Osteocyte (in vitro differentiated cells): ENCODE results near the gene PALMD. TPM values are rescaled to one million over a fixed set of nuclear protein-coding genes. Genes with fewer than 3 reads are reported as not detected.

Experiments
- DNase-seq: peaks from one replicate; pipeline ENCODE4 v3.0.0; 2021; ENCODE audit warnings: mixed read lengths; ENCODE audit not compliant: unreplicated experiment; ENCODE audit errors: extremely low spot score
- H3K27ac Mint-ChIP-seq: one replicate; pipeline ENCODE4 v1.8.0; 2021; ENCODE audit warnings: mild to moderate bottlenecking, mixed read lengths; ENCODE audit not compliant: unreplicated experiment
- H3K27me3 Mint-ChIP-seq: one replicate; pipeline ENCODE4 v1.8.0; 2021; ENCODE audit warnings: mixed read lengths; ENCODE audit not compliant: unreplicated experiment
- H3K36me3 Mint-ChIP-seq: one replicate; pipeline ENCODE4 v1.8.0; 2021; ENCODE audit warnings: mixed read lengths; ENCODE audit not compliant: unreplicated experiment
- H3K4me1 Mint-ChIP-seq: one replicate; pipeline ENCODE4 v1.8.0; 2021; ENCODE audit warnings: mixed read lengths; ENCODE audit not compliant: unreplicated experiment
- H3K4me3 Mint-ChIP-seq: one replicate; pipeline ENCODE4 v1.8.0; 2021; ENCODE audit warnings: mild to moderate bottlenecking, moderate library complexity, mixed read lengths; ENCODE audit not compliant: unreplicated experiment
- H3K9me3 Mint-ChIP-seq: one replicate; pipeline ENCODE4 v1.8.0; 2021; ENCODE audit warnings: mixed read lengths; ENCODE audit not compliant: unreplicated experiment
- total RNA-seq: library from RNA; stranded (reverse); gene quantifications from 2 replicates; pipeline ENCODE4 v1.2.1, GENCODE V29; 2021
- TF ChIP-seq, protein P1 (sequence below): fragments of 200-600 bp; sonication (generic); IDR thresholded peaks from 2 replicates; pipeline ENCODE4 v1.5.0; 2021; ENCODE audit warnings: antibody characterized with exemption, mild to moderate bottlenecking, moderate library complexity

PALMD gene
- total RNA-seq, 1 donor from 2014 or later, result 7.0 TPM

DNA sequence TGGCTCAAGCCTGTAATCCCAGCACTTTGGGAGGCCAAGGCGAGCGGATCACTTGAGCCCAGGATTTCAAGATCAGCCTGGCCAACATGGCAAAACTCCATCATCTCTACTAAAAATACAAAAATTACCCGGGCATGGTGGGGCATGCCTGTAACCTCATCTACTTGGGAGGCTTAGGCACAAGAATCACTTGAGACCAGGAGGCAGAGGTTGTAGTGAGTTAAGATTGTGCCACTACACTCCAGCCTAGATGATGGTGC lies 12.0 kb downstream of the PALMD start:
- no peak for DNase-seq
- Mint-ChIP-seq H3K9me3 (no peaks in the 10 kb centered on the region), H3K27ac (no peak overlapping the region), H3K36me3 (peaks cover 4% of the 10 kb centered on the region), H3K4me1 (peaks cover 19% of the 10 kb centered on the region), H3K4me3 (no peak overlapping the region), H3K27me3 (no peaks in the 10 kb centered on the region)
- TF ChIP-seq, protein P1, sequence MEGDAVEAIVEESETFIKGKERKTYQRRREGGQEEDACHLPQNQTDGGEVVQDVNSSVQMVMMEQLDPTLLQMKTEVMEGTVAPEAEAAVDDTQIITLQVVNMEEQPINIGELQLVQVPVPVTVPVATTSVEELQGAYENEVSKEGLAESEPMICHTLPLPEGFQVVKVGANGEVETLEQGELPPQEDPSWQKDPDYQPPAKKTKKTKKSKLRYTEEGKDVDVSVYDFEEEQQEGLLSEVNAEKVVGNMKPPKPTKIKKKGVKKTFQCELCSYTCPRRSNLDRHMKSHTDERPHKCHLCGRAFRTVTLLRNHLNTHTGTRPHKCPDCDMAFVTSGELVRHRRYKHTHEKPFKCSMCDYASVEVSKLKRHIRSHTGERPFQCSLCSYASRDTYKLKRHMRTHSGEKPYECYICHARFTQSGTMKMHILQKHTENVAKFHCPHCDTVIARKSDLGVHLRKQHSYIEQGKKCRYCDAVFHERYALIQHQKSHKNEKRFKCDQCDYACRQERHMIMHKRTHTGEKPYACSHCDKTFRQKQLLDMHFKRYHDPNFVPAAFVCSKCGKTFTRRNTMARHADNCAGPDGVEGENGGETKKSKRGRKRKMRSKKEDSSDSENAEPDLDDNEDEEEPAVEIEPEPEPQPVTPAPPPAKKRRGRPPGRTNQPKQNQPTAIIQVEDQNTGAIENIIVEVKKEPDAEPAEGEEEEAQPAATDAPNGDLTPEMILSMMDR, result no peak

GRCh38 chr1:99659755-99660210 lies 13.9 kb downstream of the PALMD start:
- H3K27me3 Mint-ChIP-seq, result no peaks in the 10 kb centered on the region
- TF ChIP-seq, protein P1, result no peak
- H3K4me3 Mint-ChIP-seq, result no peak overlapping the region
- H3K27ac Mint-ChIP-seq, result peak overlapping the region; percentile 62
- H3K36me3 Mint-ChIP-seq, result no peaks in the 10 kb centered on the region
- peaks cover 23% of the 10 kb centered on the region for H3K4me1 Mint-ChIP-seq
- no peak for DNase-seq
- H3K9me3 Mint-ChIP-seq, result no peaks in the 10 kb centered on the region

DNA sequence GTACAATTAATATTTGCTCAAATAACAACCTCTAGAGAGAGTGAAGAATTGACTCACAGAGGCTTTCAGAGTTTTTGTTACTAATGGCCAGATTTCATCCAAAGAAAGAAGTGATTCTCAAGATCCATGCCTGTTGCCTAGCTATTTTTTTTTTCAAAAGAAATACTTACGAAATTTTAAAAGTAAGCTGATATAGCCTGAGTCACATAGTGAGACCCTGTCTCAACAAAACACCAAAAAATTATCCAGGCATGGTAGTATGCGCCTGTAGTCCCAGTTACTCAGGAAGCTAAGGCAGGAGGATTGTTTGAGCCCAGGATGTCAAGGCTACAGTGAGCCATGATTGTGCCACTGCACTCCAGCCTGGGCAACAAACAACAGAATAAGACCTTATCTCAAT lies 14.6 kb downstream of the PALMD start:
- no peak overlapping the region for H3K27ac Mint-ChIP-seq
- H3K9me3 Mint-ChIP-seq, result no peaks in the 10 kb centered on the region
- no peak overlapping the region for H3K4me3 Mint-ChIP-seq
- H3K27me3 Mint-ChIP-seq, result no peaks in the 10 kb centered on the region
- peaks cover 24% of the 10 kb centered on the region for H3K4me1 Mint-ChIP-seq
- TF ChIP-seq, protein P1, result no peak
- H3K36me3 Mint-ChIP-seq, result no peaks in the 10 kb centered on the region
- no peak for DNase-seq

DNA sequence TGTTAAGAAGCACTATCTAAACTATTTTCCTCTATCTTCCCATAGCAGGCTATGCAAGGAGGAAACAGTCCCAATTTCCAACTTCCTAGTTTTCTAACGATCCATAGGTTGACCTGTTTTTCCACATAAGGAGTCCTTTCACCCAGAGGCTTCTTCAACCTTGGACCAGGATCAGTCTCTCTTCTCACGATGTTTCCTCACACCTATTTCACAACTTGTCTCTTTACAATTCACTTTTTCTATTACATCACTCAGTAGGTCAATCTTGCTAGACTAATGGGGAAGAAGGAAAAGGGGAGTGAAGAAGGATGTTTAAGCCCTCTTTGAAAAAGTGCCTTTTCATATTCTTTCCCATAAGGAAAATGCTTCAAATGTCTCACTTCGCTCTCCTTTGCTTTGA lies 15.9 kb downstream of the PALMD start:
- Mint-ChIP-seq H3K36me3 (no peaks in the 10 kb centered on the region), H3K4me3 (no peak overlapping the region), H3K27me3 (no peaks in the 10 kb centered on the region), H3K27ac (no peak overlapping the region), H3K4me1 (peaks cover 24% of the 10 kb centered on the region), H3K9me3 (no peaks in the 10 kb centered on the region)
- DNase-seq, result no peak
- TF ChIP-seq, protein P1, result no peak

DNA sequence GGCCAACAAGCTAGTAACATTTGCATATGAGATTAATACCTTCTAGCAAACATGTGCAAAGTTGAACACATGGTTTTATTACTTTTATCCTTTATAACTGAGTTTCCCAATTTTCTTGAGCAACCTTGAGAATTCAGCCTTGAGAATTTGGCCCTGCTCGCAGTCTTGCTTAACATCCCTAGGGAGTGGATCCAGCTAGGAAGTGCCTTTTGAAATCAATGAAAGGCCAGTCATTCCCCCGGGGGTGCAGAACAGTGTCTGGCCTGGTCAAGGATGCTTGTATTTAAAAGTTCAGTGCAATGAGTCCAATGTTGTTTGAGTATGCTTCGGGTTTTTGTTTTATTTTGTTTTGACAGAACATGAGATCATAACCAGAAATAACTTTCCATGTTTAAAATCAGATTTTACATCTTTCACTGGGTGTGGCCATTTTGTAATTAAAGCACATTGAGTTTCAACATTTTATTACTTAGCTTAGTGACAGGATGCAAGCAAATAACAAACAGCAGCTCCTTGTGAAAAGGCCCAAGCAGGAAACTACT lies 16.7 kb downstream of the PALMD start:
- Mint-ChIP-seq H3K27ac (peak overlapping the region; percentile 36), H3K4me3 (no peak overlapping the region), H3K36me3 (no peaks in the 10 kb centered on the region), H3K27me3 (no peaks in the 10 kb centered on the region), H3K9me3 (no peaks in the 10 kb centered on the region), H3K4me1 (peaks cover 24% of the 10 kb centered on the region)
- no peak for DNase-seq
- TF ChIP-seq, protein P1, result no peak
